ENCODE results near the gene SPG7. TPM values are rescaled to one million over a fixed set of nuclear protein-coding genes. Genes with fewer than 3 reads are reported as not detected.

Gene SPG7
- total RNA-seq, 2 experiments from 2014 or later: 71.9 to 79.6 TPM

- POLR2A ChIA-PET: no interaction called here
- CTCF ChIA-PET: interaction anchor here (1.2 to 2.8 kb wide), 2 partner anchors 13 to 98 kb away, joined by 3 to 10 read pairs; no protein-coding TSS in a partner anchor
These were observed 93.7 kb downstream of the SPG7 start for GRCh38 chr16:89601906-89602272.

DNA sequence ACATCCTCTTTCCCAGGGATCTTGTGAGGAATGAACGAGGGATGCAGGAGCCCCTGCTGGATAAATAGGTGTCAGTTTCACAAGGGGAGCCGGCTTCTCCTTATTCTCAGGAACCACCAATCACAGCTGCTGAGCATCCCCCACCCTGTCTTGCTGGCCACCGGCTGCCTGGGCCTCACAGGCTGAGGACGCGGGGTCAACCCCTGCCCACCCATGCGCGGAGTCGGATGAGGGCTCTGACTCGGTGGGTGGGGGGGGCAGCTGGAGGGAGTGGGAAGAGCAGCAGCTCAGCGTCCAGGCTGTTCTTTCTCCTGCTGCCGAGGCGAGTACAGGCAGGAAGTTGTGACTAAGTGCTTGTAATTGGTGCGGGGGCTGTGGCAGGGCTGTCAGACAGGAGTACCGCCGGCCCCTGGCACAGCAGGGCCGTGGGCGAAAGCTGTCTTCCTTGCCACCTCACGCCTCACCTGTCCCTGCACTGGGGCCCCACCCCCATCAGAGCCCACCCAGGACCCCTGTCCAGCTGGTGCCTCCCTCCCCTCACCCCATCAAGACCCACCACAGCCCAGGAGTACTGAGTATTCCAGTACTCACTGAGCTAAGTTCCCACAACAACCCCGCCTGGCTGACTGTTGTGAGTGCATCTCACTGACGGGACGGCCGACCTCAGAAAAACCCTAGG lies 94.2 kb downstream of the SPG7 start:
- ChIA-PET CTCF (interaction anchor here (1.1 to 2.8 kb wide), 2 partner anchors 13 to 26 kb away, joined by 3 to 10 read pairs; no protein-coding TSS in a partner anchor), POLR2A (interaction anchor here (0.6 kb wide), 2 partner anchors 40 to 90 kb away, joined by 3 read pairs; no protein-coding TSS in a partner anchor)

DNA sequence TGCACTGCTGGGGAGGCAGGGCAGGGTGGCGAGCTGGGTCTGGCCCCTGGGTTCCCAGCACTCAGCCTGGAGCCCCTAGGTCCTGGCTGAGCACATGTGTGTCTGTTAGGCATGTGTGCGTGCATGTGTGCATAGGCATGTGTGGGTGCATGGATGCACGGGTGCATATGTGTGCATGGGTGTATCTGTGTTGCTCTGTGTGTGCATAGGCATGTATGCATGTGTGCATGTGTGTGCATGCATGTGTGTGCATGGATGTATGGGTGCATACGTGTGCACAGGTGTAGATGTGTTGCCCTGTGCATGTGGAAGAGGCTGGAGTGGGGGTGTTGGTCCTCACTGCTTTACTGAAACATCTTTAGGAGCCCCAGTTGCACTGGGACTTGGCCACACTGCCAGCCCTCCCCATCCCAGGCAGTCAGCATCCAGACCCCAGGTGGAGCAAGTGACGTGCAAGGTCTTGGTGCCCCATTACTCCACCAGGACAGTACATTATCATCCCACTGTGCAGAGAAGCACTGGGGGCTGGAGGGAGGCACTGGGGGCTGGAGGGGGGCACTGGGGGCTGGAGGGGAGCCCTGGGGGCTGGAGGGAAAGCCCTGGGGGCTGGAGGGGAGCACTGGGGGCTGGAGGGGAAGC lies 94.9 kb downstream of the SPG7 start:
- ChIA-PET CTCF (interaction anchor here (1.1 to 2.8 kb wide), 2 partner anchors 12 to 25 kb away, joined by 3 to 10 read pairs; no protein-coding TSS in a partner anchor), POLR2A (interaction anchor here (0.6 kb wide), 2 partner anchors 40 to 89 kb away, joined by 3 read pairs; no protein-coding TSS in a partner anchor)

DNA sequence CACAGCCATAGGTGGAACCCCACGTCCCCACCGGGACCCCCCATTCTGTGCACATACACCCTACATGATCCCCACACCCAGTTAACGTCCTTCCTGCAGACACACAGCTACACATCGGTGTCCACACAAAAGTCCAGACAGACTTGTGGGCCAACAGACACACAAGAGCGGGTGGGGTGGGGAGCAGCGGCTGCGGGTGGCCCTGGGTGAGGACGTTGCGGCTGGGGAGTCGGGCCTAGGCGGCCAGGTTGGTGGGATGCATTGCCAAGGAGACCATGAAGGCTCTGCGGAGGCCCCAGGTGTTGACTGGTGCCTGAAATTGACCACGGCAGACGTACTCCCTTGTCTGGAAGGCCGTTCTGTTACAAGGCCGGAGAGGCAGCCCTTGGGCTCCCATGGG lies 96.6 kb downstream of the SPG7 start:
- ChIA-PET POLR2A (no interaction called here), CTCF (no interaction called here)

- ChIA-PET POLR2A (no interaction called here), CTCF (no interaction called here)
These were observed 97.2 kb downstream of the SPG7 start for GRCh38 chr16:89605186-89605970.

GRCh38 chr16:89606006-89606405 lies 97.8 kb downstream of the SPG7 start:
- ChIA-PET CTCF (interaction anchor here (0.7 kb wide), 1 partner anchor 38 kb away, joined by 3 read pairs; no protein-coding TSS in a partner anchor), POLR2A (no interaction called here)

Other genes starting within 250 kb of the SPG7 start
- gene ANKRD11, start 17.8 kb upstream of the SPG7 start, total RNA-seq: 100 to 1,000 TPM; 152 to 159 TPM
- 1,000 to 10,000 TPM; 2,645 to 2,648 TPM for gene RPL13, start 52.3 kb downstream of the SPG7 start, total RNA-seq
- gene CPNE7, start 67.4 kb downstream of the SPG7 start, total RNA-seq: 1 to 10 TPM; 5.6 to 7.0 TPM
- gene DPEP1, start 105.2 kb downstream of the SPG7 start, total RNA-seq: not detected
- 10 to 100 TPM; 80.5 to 80.8 TPM for gene CHMP1A, start 149.3 kb downstream of the SPG7 start, total RNA-seq
- gene SPATA33, start 149.4 kb downstream of the SPG7 start, total RNA-seq: 10 to 100 TPM; 13.7 to 14.4 TPM
- 10 to 100 TPM; 89.7 to 93.2 TPM for gene CDK10, start 178.3 kb downstream of the SPG7 start, total RNA-seq
- 1 to 10 TPM; 7.4 to 7.9 TPM for gene SPATA2L, start 193.3 kb downstream of the SPG7 start, total RNA-seq
- 1 to 10 TPM; 2.0 to 2.6 TPM for gene VPS9D1, start 212.5 kb downstream of the SPG7 start, total RNA-seq
- 10 to 100 TPM; 28.7 to 28.9 TPM for gene ZNF276, start 213.1 kb downstream of the SPG7 start, total RNA-seq

Measured in activated CD8-positive, alpha-beta memory T cell treated with anti-CD3 and anti-CD28 coated beads for 36 hours (primary cell).